Glomerular endothelial cell (primary cell): ENCODE measurements around the gene GLG1. TPM values are rescaled to one million over a fixed set of nuclear protein-coding genes. Genes with fewer than 3 reads are reported as not detected.
"Not testable (repeated sequence)": the region's sequence is repeated elsewhere in the genome, so short reads cannot be mapped to it uniquely, and the experiment has no call there.

ENCODE experiments used
- DNase-seq: peaks from one replicate; pipeline ENCODE4 v3.0.0-alpha.2; 2011; ENCODE audit warnings: low read depth, low spot score; ENCODE audit errors: extremely low read depth
- total RNA-seq: library from RNA; depleted of rRNA; stranded (reverse); fragments of >200 nt; gene quantifications from 2 replicates; pipeline ENCODE4 v1.2.3, GENCODE V29; 2015

The GLG1 gene
- total RNA-seq, 1 donor from 2014 or later, result 253 TPM

- DNase-seq, result not testable (repeated sequence)
Observed at GRCh38 chr16:74413485-74413884, 193.4 kb downstream of the GLG1 start.

GRCh38 chr16:74412775-74413390, 194.0 kb downstream of the GLG1 start:
- DNase-seq, result not testable (repeated sequence)

- DNase-seq, result not testable (repeated sequence)
Observed at GRCh38 chr16:74412138-74412774, 194.7 kb downstream of the GLG1 start.

- not testable (repeated sequence) for DNase-seq
Observed at GRCh38 chr16:74410981-74411380, 195.9 kb downstream of the GLG1 start.

GRCh38 chr16:74410057-74410957, 196.6 kb downstream of the GLG1 start:
- DNase-seq, result not testable (repeated sequence)

- not testable (repeated sequence) for DNase-seq
Observed at GRCh38 chr16:74409185-74409981, 197.5 kb downstream of the GLG1 start.

- not testable (repeated sequence) for DNase-seq
Observed at GRCh38 chr16:74407362-74407705, 199.6 kb downstream of the GLG1 start.

GRCh38 chr16:74406600-74407361, 200.1 kb downstream of the GLG1 start:
- not testable (repeated sequence) for DNase-seq

GRCh38 chr16:74404148-74404933, 202.6 kb downstream of the GLG1 start:
- not testable (repeated sequence) for DNase-seq

- not testable (repeated sequence) for DNase-seq
Observed at GRCh38 chr16:74400238-74400637, 206.7 kb downstream of the GLG1 start.

GRCh38 chr16:74398212-74398895, 208.6 kb downstream of the GLG1 start:
- DNase-seq, result not testable (repeated sequence)

Other genes with a start within 250 kb of the GLG1 start
- gene NPIPB15, start 230.8 kb downstream of the GLG1 start, total RNA-seq, result 0.39 and 1.4 TPM in 2 replicates
- 0.58 TPM in 1 of 2 replicates, not detected in the other for gene CLEC18B, start 185.6 kb downstream of the GLG1 start, total RNA-seq
- gene RFWD3, start 59.8 kb upstream of the GLG1 start, total RNA-seq, result 20.3 and 20.9 TPM in 2 replicates
- gene MLKL, start 93.7 kb upstream of the GLG1 start, total RNA-seq, result 22.8 and 28.5 TPM in 2 replicates
- 0.34 TPM in 1 of 2 replicates, not detected in the other for gene FA2H, start 167.7 kb upstream of the GLG1 start, total RNA-seq